Sigmoid colon (tissue), 4 donors: Measurements from ENCODE around the gene EDEM1.

Source experiments
- CTCF ChIP-seq, 4 experiments: fragments of 450-650 bp in 3 of 4; fragments of 200-600 bp in 1 of 4; IDR thresholded peaks; one replicate each; pipeline ENCODE4 v1.5.1; 2016 to 2019; ENCODE audit warnings: antibody characterized with exemption in 4 of 4, mild to moderate bottlenecking in 3 of 4, moderate library complexity in 2 of 4
- POLR2A ChIP-seq, 2 donors: fragments of 450-650 bp; IDR thresholded peaks; one replicate each; pipeline ENCODE4 v1.6.1; 2016; ENCODE audit warnings: antibody characterized with exemption in 2 of 2, mild to moderate bottlenecking in 2 of 2, moderate library complexity in 2 of 2
- POLR2AphosphoS5 ChIP-seq, 4 donors: sonication (generic); formaldehyde crosslinking; IDR thresholded peaks; one replicate each; pipeline ENCODE4 v1.6.1; 2017; ENCODE audit warnings: antibody characterized with exemption in 4 of 4

- no peak for TF ChIP-seq CTCF (IDR thresholded peaks at IDR 0.05)
- TF ChIP-seq POLR2AphosphoS5 (IDR thresholded peaks at IDR 0.05), result no peak
- TF ChIP-seq POLR2A (IDR thresholded peaks at IDR 0.05), result no peak
Observed at GRCh38 chr3:5140839-5141238, 46.7 kb upstream of the EDEM1 start.
